GM23338 (cell line): Measurements from ENCODE around the gene NGDN. TPM values are rescaled to one million over a fixed set of nuclear protein-coding genes. Genes with fewer than 3 reads are reported as not detected.

ENCODE experiments used
- ATAC-seq: fragments of 200-7000 bp; cut with Tn5 transposase; 3 replicates; pipeline ENCODE4 v1.9.1; 2020
- DNase-seq: peaks from one replicate; pipeline ENCODE4 v3.0.0-alpha.2; 2015; ENCODE audit warnings: low spot score
- H2AFZ ChIP-seq: fragments of 200-600 bp; sonication (generic); 2 replicates; pipeline ENCODE4 v1.8.0; 2016; ENCODE audit warnings: antibody characterized with exemption, mild to moderate bottlenecking, moderate library complexity
- H3F3A ChIP-seq: fragments of 200-600 bp; sonication (generic); replicated peaks from 2 replicates; pipeline ENCODE4 v1.8.0; 2017; ENCODE audit warnings: antibody characterized with exemption, mixed run types, low read depth
- H3K27ac ChIP-seq: fragments of 200-600 bp; sonication (generic); 2 replicates; pipeline ENCODE4 v1.6.1; 2016; ENCODE audit warnings: low read depth
- H3K27me3 ChIP-seq: fragments of 200-600 bp; sonication (generic); 2 replicates; pipeline ENCODE4 v1.8.0; 2016; ENCODE audit warnings: mild to moderate bottlenecking, mixed run types, moderate library complexity; ENCODE audit not compliant: insufficient read depth
- H3K36me3 ChIP-seq: fragments of 200-600 bp; sonication (generic); 2 replicates; pipeline ENCODE4 v1.8.0; 2016; ENCODE audit warnings: mild to moderate bottlenecking; ENCODE audit not compliant: insufficient read depth
- H3K4me1 ChIP-seq: fragments of 200-600 bp; sonication (generic); 2 replicates; pipeline ENCODE4 v1.8.0; 2016; ENCODE audit warnings: mild to moderate bottlenecking, moderate library complexity; ENCODE audit not compliant: insufficient read depth
- H3K4me2 ChIP-seq: fragments of 200-600 bp; sonication (generic); 2 replicates; pipeline ENCODE4 v1.7.1; 2017; ENCODE audit warnings: mixed run types
- H3K4me3 ChIP-seq: fragments of 200-600 bp; sonication (generic); 2 replicates; pipeline ENCODE4 v1.6.1; 2016; ENCODE audit warnings: mixed run types
- H3K79me2 ChIP-seq: fragments of 200-600 bp; sonication (generic); replicated peaks from 2 replicates; pipeline ENCODE4 v1.8.0; 2017; ENCODE audit warnings: mild to moderate bottlenecking; ENCODE audit not compliant: insufficient read depth
- H3K9me2 ChIP-seq: fragments of 200-600 bp; sonication (generic); 2 replicates; pipeline ENCODE4 v1.8.0; 2017; ENCODE audit not compliant: insufficient read depth
- H4K20me1 ChIP-seq: fragments of 200-600 bp; sonication (generic); replicated peaks from 2 replicates; pipeline ENCODE4 v1.8.0; 2017; ENCODE audit warnings: mild to moderate bottlenecking; ENCODE audit not compliant: insufficient read depth
- H3K27ac Mint-ChIP-seq: 2 replicates; pipeline ENCODE4 v1.8.0; 2020; ENCODE audit warnings: inconsistent platforms, mild to moderate bottlenecking, moderate library complexity, mixed read lengths
- H3K27me3 Mint-ChIP-seq: 3 replicates; pipeline ENCODE4 v1.8.0; 2022; ENCODE audit warnings: low read depth, mild to moderate bottlenecking, moderate library complexity, mixed read lengths, inconsistent platforms; ENCODE audit not compliant: insufficient read depth, poor library complexity
- H3K36me3 Mint-ChIP-seq: 3 replicates; pipeline ENCODE4 v1.8.0; 2021; ENCODE audit warnings: low read depth, mild to moderate bottlenecking, inconsistent platforms, moderate library complexity, mixed read lengths
- H3K4me1 Mint-ChIP-seq: 3 replicates; pipeline ENCODE4 v1.8.0; 2020; ENCODE audit warnings: mild to moderate bottlenecking, inconsistent platforms, mixed read lengths
- H3K4me3 Mint-ChIP-seq: 3 replicates; pipeline ENCODE4 v1.8.0; 2021; ENCODE audit warnings: moderate library complexity, mild to moderate bottlenecking, inconsistent platforms, mixed read lengths
- H3K9me3 Mint-ChIP-seq: 3 replicates; pipeline ENCODE4 v1.8.0; 2020; ENCODE audit warnings: moderate library complexity, mild to moderate bottlenecking, inconsistent platforms, mixed read lengths
- CREB1 ChIP-seq: fragments of 250-450 bp; sonication (Bioruptor Pico); IDR thresholded peaks from 2 replicates; pipeline ENCODE4 v1.5.0; 2020; ENCODE audit warnings: low read depth, mild to moderate bottlenecking, moderate library complexity
- EZH2 ChIP-seq: fragments of 200-600 bp; sonication (generic); IDR thresholded peaks from one replicate; pipeline ENCODE4 v1.8.0; 2017; ENCODE audit warnings: antibody characterized with exemption, mild to moderate bottlenecking, low read depth; ENCODE audit not compliant: unreplicated experiment
- EZH2phosphoT487 ChIP-seq: fragments of 200-600 bp; sonication (generic); IDR thresholded peaks from one replicate; pipeline ENCODE4 v1.8.1; 2018; ENCODE audit warnings: antibody characterized with exemption; ENCODE audit not compliant: unreplicated experiment
- JUNB ChIP-seq: IDR thresholded peaks from one replicate; pipeline ENCODE4 v1.6.1; 2016; ENCODE audit warnings: antibody characterized with exemption; ENCODE audit not compliant: unreplicated experiment
- NANOG ChIP-seq: IDR thresholded peaks from 2 replicates; pipeline ENCODE4 v1.6.1; 2016; ENCODE audit warnings: antibody characterized with exemption, borderline replicate concordance
- POLR2AphosphoS5 ChIP-seq: IDR thresholded peaks from 2 replicates; pipeline ENCODE4 v1.6.1; 2016; ENCODE audit warnings: antibody characterized with exemption, low read depth
- STAT1 ChIP-seq: IDR thresholded peaks from one replicate; pipeline ENCODE4 v1.6.1; 2016; ENCODE audit warnings: antibody characterized with exemption; ENCODE audit not compliant: unreplicated experiment
- ZNF114 ChIP-seq: fragments of 250-450 bp; sonication (Bioruptor Pico); IDR thresholded peaks from 2 replicates; pipeline ENCODE4 v1.5.0; 2020; ENCODE audit warnings: mild to moderate bottlenecking, moderate library complexity
- ZNF331 ChIP-seq: fragments of 250-450 bp; sonication (Bioruptor Pico); IDR thresholded peaks from 2 replicates; pipeline ENCODE4 v1.5.0; 2020; ENCODE audit warnings: low read depth, mild to moderate bottlenecking, moderate library complexity
- polyA plus RNA-seq: library from polyadenylated mRNA; unstranded; fragments of >200 nt; fragmentation: Nextera tagmentation; extraction: Ambion mirVana; gene quantifications from 2 replicates; pipeline ENCODE4 v1.2.1, GENCODE V29; 2016
- total RNA-seq: library from RNA; depleted of rRNA; stranded (reverse); fragments of >200 nt; shearing (Covaris generic); gene quantifications from 2 replicates; pipeline ENCODE4 v1.2.3, GENCODE V29; 2014
- TF ChIP-seq, protein P1 (sequence below): IDR thresholded peaks from one replicate; pipeline ENCODE4 v1.6.1; 2018; ENCODE audit warnings: antibody characterized with exemption; ENCODE audit not compliant: unreplicated experiment
- TF ChIP-seq, protein P2 (sequence below): IDR thresholded peaks from 2 replicates; pipeline ENCODE4 v1.6.1; 2016; ENCODE audit warnings: antibody characterized with exemption
- TF ChIP-seq, protein P3 (sequence below), 2 experiments: fragments of 200-600 bp in 1 of 2; sonication (generic) in 1 of 2; conservative IDR thresholded peaks; 2 replicates each; pipeline versions ENCODE4 v1.5.1 to v1.6.1; 2016 to 2017; ENCODE audit warnings: antibody characterized with exemption in 2 of 2, low read depth in 2 of 2, mild to moderate bottlenecking in 2 of 2, moderate library complexity in 1 of 2
- TF ChIP-seq, protein P4 (sequence below): fragments of 250-450 bp; sonication (Bioruptor Pico); IDR thresholded peaks from 2 replicates; pipeline ENCODE4 v1.5.0; 2020; ENCODE audit warnings: mild to moderate bottlenecking, moderate library complexity

NGDN gene
- total and polyA plus RNA-seq, 2 experiments from 2014 or later: 48.6 to 90.8 TPM

GRCh38 chr14:23513005-23513817 is 43.7 kb downstream of the NGDN start:
- Mint-ChIP-seq H3K4me1 (peaks cover 26% of the 10 kb centered on the region), H3K4me3 (no peak overlapping the region), H3K27ac (no peak overlapping the region), H3K9me3 (no peaks in the 10 kb centered on the region), H3K27me3 (peaks cover 17% of the 10 kb centered on the region), H3K36me3 (no peaks in the 10 kb centered on the region)
- Histone ChIP-seq H3K27me3 (no peaks in the 10 kb centered on the region), H4K20me1 (no peaks in the 10 kb centered on the region), H3K4me2 (no peak overlapping the region), H3K27ac (no peak overlapping the region), H3K4me1 (peaks cover 19% of the 10 kb centered on the region), H3K4me3 (no peak overlapping the region), H3K36me3 (no peaks in the 10 kb centered on the region), H3K9me2 (0 out of 2 replicates have a peak, but pooled peaks cover 10% of the 10 kb centered on the region), H3K79me2 (no peaks in the 10 kb centered on the region), H3F3A (no peaks in the 10 kb centered on the region), H2AFZ (no peak overlapping the region)
- ATAC-seq (no peak), DNase-seq (no peak)
- TF ChIP-seq JUNB (no peak), POLR2AphosphoS5 (no peak), EZH2 (no peak), ZNF331 (CRISPR knock-in tag) (no peak), ZNF114 (CRISPR knock-in tag) (no peak), CREB1 (CRISPR knock-in tag) (no peak), EZH2phosphoT487 (no peak), NANOG (no peak), STAT1 (no peak)
- TF ChIP-seq, protein P1, sequence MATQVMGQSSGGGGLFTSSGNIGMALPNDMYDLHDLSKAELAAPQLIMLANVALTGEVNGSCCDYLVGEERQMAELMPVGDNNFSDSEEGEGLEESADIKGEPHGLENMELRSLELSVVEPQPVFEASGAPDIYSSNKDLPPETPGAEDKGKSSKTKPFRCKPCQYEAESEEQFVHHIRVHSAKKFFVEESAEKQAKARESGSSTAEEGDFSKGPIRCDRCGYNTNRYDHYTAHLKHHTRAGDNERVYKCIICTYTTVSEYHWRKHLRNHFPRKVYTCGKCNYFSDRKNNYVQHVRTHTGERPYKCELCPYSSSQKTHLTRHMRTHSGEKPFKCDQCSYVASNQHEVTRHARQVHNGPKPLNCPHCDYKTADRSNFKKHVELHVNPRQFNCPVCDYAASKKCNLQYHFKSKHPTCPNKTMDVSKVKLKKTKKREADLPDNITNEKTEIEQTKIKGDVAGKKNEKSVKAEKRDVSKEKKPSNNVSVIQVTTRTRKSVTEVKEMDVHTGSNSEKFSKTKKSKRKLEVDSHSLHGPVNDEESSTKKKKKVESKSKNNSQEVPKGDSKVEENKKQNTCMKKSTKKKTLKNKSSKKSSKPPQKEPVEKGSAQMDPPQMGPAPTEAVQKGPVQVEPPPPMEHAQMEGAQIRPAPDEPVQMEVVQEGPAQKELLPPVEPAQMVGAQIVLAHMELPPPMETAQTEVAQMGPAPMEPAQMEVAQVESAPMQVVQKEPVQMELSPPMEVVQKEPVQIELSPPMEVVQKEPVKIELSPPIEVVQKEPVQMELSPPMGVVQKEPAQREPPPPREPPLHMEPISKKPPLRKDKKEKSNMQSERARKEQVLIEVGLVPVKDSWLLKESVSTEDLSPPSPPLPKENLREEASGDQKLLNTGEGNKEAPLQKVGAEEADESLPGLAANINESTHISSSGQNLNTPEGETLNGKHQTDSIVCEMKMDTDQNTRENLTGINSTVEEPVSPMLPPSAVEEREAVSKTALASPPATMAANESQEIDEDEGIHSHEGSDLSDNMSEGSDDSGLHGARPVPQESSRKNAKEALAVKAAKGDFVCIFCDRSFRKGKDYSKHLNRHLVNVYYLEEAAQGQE: no peak
- TF ChIP-seq, protein P2, sequence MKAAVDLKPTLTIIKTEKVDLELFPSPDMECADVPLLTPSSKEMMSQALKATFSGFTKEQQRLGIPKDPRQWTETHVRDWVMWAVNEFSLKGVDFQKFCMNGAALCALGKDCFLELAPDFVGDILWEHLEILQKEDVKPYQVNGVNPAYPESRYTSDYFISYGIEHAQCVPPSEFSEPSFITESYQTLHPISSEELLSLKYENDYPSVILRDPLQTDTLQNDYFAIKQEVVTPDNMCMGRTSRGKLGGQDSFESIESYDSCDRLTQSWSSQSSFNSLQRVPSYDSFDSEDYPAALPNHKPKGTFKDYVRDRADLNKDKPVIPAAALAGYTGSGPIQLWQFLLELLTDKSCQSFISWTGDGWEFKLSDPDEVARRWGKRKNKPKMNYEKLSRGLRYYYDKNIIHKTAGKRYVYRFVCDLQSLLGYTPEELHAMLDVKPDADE: no peak
- TF ChIP-seq, protein P3, sequence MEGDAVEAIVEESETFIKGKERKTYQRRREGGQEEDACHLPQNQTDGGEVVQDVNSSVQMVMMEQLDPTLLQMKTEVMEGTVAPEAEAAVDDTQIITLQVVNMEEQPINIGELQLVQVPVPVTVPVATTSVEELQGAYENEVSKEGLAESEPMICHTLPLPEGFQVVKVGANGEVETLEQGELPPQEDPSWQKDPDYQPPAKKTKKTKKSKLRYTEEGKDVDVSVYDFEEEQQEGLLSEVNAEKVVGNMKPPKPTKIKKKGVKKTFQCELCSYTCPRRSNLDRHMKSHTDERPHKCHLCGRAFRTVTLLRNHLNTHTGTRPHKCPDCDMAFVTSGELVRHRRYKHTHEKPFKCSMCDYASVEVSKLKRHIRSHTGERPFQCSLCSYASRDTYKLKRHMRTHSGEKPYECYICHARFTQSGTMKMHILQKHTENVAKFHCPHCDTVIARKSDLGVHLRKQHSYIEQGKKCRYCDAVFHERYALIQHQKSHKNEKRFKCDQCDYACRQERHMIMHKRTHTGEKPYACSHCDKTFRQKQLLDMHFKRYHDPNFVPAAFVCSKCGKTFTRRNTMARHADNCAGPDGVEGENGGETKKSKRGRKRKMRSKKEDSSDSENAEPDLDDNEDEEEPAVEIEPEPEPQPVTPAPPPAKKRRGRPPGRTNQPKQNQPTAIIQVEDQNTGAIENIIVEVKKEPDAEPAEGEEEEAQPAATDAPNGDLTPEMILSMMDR (conservative IDR thresholded peaks at IDR 0.05; ENCODE audit: low read depth in 2 of 2): no peak
- TF ChIP-seq, protein P4, sequence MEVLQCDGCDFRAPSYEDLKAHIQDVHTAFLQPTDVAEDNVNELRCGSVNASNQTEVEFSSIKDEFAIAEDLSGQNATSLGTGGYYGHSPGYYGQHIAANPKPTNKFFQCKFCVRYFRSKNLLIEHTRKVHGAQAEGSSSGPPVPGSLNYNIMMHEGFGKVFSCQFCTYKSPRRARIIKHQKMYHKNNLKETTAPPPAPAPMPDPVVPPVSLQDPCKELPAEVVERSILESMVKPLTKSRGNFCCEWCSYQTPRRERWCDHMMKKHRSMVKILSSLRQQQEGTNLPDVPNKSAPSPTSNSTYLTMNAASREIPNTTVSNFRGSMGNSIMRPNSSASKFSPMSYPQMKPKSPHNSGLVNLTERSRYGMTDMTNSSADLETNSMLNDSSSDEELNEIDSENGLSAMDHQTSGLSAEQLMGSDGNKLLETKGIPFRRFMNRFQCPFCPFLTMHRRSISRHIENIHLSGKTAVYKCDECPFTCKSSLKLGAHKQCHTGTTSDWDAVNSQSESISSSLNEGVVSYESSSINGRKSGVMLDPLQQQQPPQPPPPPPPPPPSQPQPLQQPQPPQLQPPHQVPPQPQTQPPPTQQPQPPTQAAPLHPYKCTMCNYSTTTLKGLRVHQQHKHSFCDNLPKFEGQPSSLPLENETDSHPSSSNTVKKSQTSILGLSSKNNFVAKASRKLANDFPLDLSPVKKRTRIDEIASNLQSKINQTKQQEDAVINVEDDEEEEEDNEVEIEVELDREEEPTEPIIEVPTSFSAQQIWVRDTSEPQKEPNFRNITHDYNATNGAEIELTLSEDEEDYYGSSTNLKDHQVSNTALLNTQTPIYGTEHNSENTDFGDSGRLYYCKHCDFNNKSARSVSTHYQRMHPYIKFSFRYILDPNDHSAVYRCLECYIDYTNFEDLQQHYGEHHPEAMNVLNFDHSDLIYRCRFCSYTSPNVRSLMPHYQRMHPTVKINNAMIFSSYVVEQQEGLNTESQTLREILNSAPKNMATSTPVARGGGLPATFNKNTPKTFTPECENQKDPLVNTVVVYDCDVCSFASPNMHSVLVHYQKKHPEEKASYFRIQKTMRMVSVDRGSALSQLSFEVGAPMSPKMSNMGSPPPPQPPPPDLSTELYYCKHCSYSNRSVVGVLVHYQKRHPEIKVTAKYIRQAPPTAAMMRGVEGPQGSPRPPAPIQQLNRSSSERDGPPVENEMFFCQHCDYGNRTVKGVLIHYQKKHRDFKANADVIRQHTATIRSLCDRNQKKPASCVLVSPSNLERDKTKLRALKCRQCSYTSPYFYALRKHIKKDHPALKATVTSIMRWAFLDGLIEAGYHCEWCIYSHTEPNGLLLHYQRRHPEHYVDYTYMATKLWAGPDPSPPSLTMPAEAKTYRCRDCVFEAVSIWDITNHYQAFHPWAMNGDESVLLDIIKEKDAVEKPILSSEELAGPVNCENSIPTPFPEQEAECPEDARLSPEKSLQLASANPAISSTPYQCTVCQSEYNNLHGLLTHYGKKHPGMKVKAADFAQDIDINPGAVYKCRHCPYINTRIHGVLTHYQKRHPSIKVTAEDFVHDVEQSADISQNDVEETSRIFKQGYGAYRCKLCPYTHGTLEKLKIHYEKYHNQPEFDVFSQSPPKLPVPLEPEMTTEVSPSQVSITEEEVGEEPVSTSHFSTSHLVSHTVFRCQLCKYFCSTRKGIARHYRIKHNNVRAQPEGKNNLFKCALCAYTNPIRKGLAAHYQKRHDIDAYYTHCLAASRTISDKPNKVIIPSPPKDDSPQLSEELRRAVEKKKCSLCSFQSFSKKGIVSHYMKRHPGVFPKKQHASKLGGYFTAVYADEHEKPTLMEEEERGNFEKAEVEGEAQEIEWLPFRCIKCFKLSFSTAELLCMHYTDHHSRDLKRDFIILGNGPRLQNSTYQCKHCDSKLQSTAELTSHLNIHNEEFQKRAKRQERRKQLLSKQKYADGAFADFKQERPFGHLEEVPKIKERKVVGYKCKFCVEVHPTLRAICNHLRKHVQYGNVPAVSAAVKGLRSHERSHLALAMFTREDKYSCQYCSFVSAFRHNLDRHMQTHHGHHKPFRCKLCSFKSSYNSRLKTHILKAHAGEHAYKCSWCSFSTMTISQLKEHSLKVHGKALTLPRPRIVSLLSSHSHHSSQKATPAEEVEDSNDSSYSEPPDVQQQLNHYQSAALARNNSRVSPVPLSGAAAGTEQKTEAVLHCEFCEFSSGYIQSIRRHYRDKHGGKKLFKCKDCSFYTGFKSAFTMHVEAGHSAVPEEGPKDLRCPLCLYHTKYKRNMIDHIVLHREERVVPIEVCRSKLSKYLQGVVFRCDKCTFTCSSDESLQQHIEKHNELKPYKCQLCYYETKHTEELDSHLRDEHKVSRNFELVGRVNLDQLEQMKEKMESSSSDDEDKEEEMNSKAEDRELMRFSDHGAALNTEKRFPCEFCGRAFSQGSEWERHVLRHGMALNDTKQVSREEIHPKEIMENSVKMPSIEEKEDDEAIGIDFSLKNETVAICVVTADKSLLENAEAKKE: no peak
